Loucy (cell line): ENCODE measurements around the gene SUOX.

Experiments
- EZH2phosphoT487 ChIP-seq: fragments of 200-600 bp; IDR thresholded peaks from 2 replicates; pipeline ENCODE4 v1.6.1; 2018; ENCODE audit warnings: antibody characterized with exemption, mild to moderate bottlenecking, moderate library complexity, borderline replicate concordance
- TF ChIP-seq, protein P1 (sequence below): fragments of 200-600 bp; sonication (generic); conservative IDR thresholded peaks from 2 replicates; pipeline ENCODE4 v1.5.1; 2014; ENCODE audit warnings: mild to moderate bottlenecking, antibody characterized with exemption, low read length

DNA sequence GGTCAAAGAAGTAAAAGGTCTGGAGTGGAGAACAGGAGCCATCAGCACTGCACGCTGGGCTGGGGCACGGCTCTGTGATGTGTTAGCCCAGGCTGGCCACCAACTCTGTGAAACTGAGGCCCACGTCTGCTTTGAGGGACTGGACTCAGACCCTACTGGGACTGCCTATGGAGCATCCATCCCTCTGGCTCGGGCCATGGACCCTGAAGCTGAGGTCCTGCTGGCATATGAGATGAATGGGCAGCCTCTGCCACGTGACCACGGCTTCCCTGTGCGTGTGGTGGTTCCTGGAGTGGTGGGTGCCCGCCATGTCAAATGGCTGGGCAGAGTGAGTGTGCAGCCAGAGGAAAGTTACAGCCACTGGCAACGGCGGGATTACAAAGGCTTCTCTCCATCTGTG is 7.1 kb downstream of the SUOX start:
- TF ChIP-seq, protein P1, sequence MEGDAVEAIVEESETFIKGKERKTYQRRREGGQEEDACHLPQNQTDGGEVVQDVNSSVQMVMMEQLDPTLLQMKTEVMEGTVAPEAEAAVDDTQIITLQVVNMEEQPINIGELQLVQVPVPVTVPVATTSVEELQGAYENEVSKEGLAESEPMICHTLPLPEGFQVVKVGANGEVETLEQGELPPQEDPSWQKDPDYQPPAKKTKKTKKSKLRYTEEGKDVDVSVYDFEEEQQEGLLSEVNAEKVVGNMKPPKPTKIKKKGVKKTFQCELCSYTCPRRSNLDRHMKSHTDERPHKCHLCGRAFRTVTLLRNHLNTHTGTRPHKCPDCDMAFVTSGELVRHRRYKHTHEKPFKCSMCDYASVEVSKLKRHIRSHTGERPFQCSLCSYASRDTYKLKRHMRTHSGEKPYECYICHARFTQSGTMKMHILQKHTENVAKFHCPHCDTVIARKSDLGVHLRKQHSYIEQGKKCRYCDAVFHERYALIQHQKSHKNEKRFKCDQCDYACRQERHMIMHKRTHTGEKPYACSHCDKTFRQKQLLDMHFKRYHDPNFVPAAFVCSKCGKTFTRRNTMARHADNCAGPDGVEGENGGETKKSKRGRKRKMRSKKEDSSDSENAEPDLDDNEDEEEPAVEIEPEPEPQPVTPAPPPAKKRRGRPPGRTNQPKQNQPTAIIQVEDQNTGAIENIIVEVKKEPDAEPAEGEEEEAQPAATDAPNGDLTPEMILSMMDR, result no peak
- no peak for TF ChIP-seq EZH2phosphoT487
